ENCODE measurements around the gene ATP5MC2.
A peak's percentile ranks its signal among the peaks of the same experiment; 100 is the strongest.
"Not testable (repeated sequence)": the region's sequence is repeated elsewhere in the genome, so short reads cannot be mapped to it uniquely, and the experiment has no call there.

The ATP5MC2 gene

GRCh38 chr12:53675701-53676607 lies at the start of gene ATP5MC2:
Gene ATP5MC2 (minus strand): TSS chr12:53676083. CDS start chr12:53672614, 3,469 bp downstream.
- TF ChIP-seq CTCF (IDR thresholded peaks at IDR 0.05; ENCODE audit: control insufficient read depth, extremely low read depth, insufficient read depth): peak; percentile 100
- DNase-seq (ENCODE audit: low read depth): peak; percentile 97

GRCh38 chr12:53722450-53723041 lies 46.7 kb upstream of the ATP5MC2 start:
- H3K4me3 ChIP-seq (ENCODE audit: low read depth, low read length): no peak overlapping the region
- DNase-seq (ENCODE audit: low read depth): no peak
- no peak for TF ChIP-seq CTCF (IDR thresholded peaks at IDR 0.05; ENCODE audit: control insufficient read depth, extremely low read depth, insufficient read depth)

More at GRCh38 chr12:53675701-53676607, at the start of gene ATP5MC2:
- H3K4me3 ChIP-seq (ENCODE audit: low read depth, low read length): peak within 1 kb of the TSS; percentile 68

DNA sequence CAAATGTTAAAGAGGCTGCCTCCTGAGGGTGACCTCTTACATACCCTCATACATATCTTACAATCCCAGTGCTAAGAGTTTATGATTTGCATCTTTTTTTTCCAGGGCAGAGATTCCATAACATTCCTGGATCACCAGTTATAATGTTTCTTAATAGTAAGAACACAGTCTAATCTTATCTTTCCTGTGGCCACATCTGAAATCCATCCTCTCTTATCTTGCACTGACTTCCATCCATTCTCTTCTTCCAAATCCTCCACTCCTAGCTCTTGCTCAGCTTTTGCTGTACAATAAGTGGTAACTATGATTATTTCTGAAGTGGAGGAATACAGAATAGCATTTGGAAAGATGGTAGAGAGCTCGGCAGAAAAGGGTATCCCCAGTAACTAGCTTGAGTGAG lies 45.1 kb upstream of the ATP5MC2 start:
- no peak for DNase-seq (ENCODE audit: low read depth)
- H3K4me3 ChIP-seq (ENCODE audit: low read depth, low read length): no peak overlapping the region
- TF ChIP-seq CTCF (IDR thresholded peaks at IDR 0.05; ENCODE audit: control insufficient read depth, extremely low read depth, insufficient read depth): no peak

DNA sequence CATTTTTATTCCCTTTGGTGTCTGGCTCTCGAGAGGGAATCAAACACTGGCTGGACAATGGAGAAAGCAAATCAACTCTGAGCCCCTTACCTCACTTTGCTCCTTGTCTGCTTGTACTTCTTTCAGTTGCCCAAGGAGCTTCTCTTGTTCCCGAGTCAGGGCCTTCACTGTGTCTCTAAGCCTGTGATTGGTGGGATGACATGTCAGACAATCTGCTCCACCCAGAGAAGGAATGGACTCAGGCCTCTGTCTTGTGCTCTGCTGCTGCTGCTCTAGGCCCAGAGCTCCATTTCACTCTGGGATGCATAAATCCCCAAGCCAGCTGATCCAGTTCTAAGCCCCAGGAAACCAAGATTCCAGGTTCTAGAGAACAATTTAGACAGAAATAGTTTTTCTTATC lies 43.8 kb upstream of the ATP5MC2 start:
- no peak for DNase-seq (ENCODE audit: low read depth)
- no peak overlapping the region for H3K4me3 ChIP-seq (ENCODE audit: low read depth, low read length)
- no peak for TF ChIP-seq CTCF (IDR thresholded peaks at IDR 0.05; ENCODE audit: control insufficient read depth, extremely low read depth, insufficient read depth)

- H3K4me3 ChIP-seq (ENCODE audit: low read depth, low read length); DNase-seq (ENCODE audit: low read depth): not testable (repeated sequence)
Observed at GRCh38 chr12:53718567-53718966, 42.7 kb upstream of the ATP5MC2 start.

GRCh38 chr12:53717319-53717718 lies 41.4 kb upstream of the ATP5MC2 start:
- no peak overlapping the region for H3K4me3 ChIP-seq (ENCODE audit: low read depth, low read length)
- no peak for DNase-seq (ENCODE audit: low read depth)
- TF ChIP-seq CTCF (IDR thresholded peaks at IDR 0.05; ENCODE audit: control insufficient read depth, extremely low read depth, insufficient read depth): no peak

- DNase-seq (ENCODE audit: low read depth): no peak
- no peak overlapping the region for H3K4me3 ChIP-seq (ENCODE audit: low read depth, low read length)
- TF ChIP-seq CTCF (IDR thresholded peaks at IDR 0.05; ENCODE audit: control insufficient read depth, extremely low read depth, insufficient read depth): no peak
Observed at GRCh38 chr12:53714004-53714403, 38.1 kb upstream of the ATP5MC2 start.
